HL-60/S4 (cell line): ENCODE results near the gene IPO4.

ENCODE experiments used
- in situ Hi-C: fragments of 300-500 bp; cut with MboI; formaldehyde crosslinking; loops from 2 replicates; pipeline ENCODE4 v1.14.3; 2022; ENCODE audit warnings: low sequenced_read_pairs

Gene IPO4

GRCh38 chr14:24176599-24176998 lies 12.0 kb downstream of the IPO4 start:
- in situ Hi-C loops: no loop called here

GRCh38 chr14:24172871-24173281 lies 15.7 kb downstream of the IPO4 start:
- in situ Hi-C loops: no loop called here

GRCh38 chr14:24172261-24172860 lies 16.3 kb downstream of the IPO4 start:
- in situ Hi-C loops: no loop called here

- in situ Hi-C loops: no loop called here
These were observed 17.0 kb downstream of the IPO4 start, which contains the start of gene REC8 for GRCh38 chr14:24171422-24172260. REC8 (plus strand) TSS chr14:24172080; CDS start chr14:24172553, 473 bp downstream.

- in situ Hi-C loops: no loop called here
These were observed 21.0 kb downstream of the IPO4 start for GRCh38 chr14:24167469-24168114.

GRCh38 chr14:24165785-24166184 lies 22.8 kb downstream of the IPO4 start:
- in situ Hi-C loops: no loop called here

- in situ Hi-C loops: no loop called here
These were observed 24.1 kb downstream of the IPO4 start for GRCh38 chr14:24164518-24164991.

- in situ Hi-C loops: no loop called here
These were observed 26.5 kb downstream of the IPO4 start for GRCh38 chr14:24162093-24162492.

GRCh38 chr14:24160850-24161804 lies 27.5 kb downstream of the IPO4 start, which contains the start of gene IRF9:
IRF9 (plus strand) TSS chr14:24161265; CDS start chr14:24162145, 880 bp downstream.
- in situ Hi-C loops: no loop called here

- in situ Hi-C loops: no loop called here
These were observed 28.1 kb downstream of the IPO4 start for GRCh38 chr14:24160499-24160849.

GRCh38 chr14:24159777-24160498 lies 28.7 kb downstream of the IPO4 start:
- in situ Hi-C loops: no loop called here

GRCh38 chr14:24157331-24157730 lies 31.3 kb downstream of the IPO4 start:
- in situ Hi-C loops: no loop called here

GRCh38 chr14:24156840-24157239 lies 31.8 kb downstream of the IPO4 start:
- in situ Hi-C loops: no loop called here

- in situ Hi-C loops: no loop called here
These were observed 33.5 kb downstream of the IPO4 start for GRCh38 chr14:24155100-24155499.

- in situ Hi-C loops: no loop called here
These were observed 37.1 kb downstream of the IPO4 start for GRCh38 chr14:24151404-24152080.

- in situ Hi-C loops: no loop called here
These were observed 37.6 kb downstream of the IPO4 start for GRCh38 chr14:24150993-24151392.

GRCh38 chr14:24150567-24150966 lies 38.0 kb downstream of the IPO4 start:
- in situ Hi-C loops: no loop called here

- in situ Hi-C loops: no loop called here
These were observed 38.6 kb downstream of the IPO4 start for GRCh38 chr14:24150061-24150460.

GRCh38 chr14:24149302-24149969 lies 39.2 kb downstream of the IPO4 start:
- in situ Hi-C loops: no loop called here
